CD4-positive, alpha-beta T cell treated with Interleukin-2 at 100 ng/mL for 4 hours (primary cell): ENCODE results near the gene NFATC1.
"Not testable (repeated sequence)": the region's sequence is repeated elsewhere in the genome, so short reads cannot be mapped to it uniquely, and the experiment has no call there.

Experiments used
- DNase-seq: peaks from one replicate; pipeline ENCODE4 v3.0.0-alpha.2; 2020; ENCODE audit warnings: low spot score

Gene NFATC1

GRCh38 chr18:79375441-79376154, 20.1 kb upstream of the NFATC1 start:
- DNase-seq, result no peak

- DNase-seq, result not testable (repeated sequence)
Observed at GRCh38 chr18:79376661-79377060, 19.1 kb upstream of the NFATC1 start.

- DNase-seq, result no peak
Observed at GRCh38 chr18:79377187-79377891, 18.4 kb upstream of the NFATC1 start.

GRCh38 chr18:79378536-79379250, 17.0 kb upstream of the NFATC1 start:
- DNase-seq, result peak; percentile 85

DNA sequence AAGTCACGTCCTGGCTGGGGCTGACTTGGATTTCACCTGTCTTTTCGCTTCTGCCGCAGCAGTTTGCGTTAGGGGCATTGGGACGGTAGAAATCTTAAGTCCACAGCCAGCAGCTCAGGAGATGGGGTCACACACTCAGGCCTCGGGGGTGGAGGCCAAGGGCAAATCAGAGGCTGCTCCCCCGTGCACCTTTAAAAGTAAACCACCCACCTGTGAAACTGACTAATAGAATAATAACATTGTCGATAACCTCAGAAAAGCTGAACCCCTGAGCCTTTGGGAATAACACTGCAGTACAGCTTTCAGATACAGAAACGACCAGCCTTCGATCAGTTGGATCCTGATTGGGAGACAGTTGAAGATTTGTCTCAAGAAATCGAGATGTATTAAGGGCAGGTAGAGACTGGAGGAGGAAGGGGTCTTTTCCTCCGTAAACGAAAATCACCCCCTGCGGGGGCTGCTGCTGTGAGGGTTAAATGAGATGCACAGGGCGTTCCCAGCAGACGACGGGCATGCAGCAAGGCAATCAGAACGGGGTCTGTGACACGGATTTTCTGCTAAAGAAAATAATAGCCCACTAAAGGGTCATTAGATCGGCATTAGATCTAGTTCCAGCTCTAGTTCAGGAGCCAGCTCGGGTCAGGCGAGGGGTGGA, 16.4 kb upstream of the NFATC1 start:
- no peak for DNase-seq

- DNase-seq, result no peak
Observed at GRCh38 chr18:79379931-79380815, 15.6 kb upstream of the NFATC1 start.

DNA sequence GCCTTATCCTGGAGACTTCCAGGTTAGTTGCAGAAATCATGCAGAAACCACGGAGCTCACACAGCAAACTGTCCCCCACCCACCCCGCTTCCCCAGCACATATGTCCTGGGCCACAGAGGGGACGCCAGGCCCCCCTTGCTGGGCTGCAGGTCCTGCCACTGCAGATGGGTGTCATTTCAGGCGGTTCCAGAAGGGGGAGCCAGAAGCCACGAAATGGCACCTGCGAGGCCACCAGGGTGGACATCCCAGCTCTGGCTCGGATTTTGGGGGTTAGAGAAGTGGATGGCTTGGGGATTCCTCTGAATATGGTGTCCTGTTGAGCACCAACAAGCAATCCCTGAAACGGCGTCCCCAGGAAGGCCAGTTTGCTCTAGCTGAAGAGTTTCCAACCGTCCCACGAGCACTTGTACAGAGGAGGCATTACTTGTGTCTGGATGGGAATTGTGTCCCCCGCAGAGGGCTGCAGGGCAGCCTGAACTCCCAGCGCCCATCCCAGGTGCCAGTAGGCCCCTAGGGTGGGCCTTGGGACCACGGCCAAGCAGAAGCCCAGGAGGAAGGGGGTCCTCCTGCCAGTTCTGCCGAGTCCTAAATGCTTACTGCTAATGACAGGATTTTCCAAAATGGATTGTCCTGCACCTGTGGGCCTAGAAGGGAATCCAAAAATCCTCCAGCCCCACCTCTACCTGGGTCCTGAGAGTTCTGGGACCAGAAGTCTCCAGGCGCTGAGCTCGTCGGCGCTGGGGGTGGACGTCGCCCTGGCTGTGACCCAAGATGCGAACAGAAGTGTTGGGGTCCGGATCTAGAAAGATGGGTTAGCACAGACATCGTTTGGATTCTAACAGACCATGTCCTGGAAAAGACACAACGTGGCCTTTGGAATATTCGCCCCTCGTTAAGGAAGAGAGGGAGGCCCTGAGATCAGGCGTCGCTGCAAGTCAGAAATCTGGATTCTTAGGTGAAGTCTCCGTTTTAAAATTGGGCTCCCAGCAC, 14.6 kb upstream of the NFATC1 start:
- DNase-seq, result peak; percentile 72

DNA sequence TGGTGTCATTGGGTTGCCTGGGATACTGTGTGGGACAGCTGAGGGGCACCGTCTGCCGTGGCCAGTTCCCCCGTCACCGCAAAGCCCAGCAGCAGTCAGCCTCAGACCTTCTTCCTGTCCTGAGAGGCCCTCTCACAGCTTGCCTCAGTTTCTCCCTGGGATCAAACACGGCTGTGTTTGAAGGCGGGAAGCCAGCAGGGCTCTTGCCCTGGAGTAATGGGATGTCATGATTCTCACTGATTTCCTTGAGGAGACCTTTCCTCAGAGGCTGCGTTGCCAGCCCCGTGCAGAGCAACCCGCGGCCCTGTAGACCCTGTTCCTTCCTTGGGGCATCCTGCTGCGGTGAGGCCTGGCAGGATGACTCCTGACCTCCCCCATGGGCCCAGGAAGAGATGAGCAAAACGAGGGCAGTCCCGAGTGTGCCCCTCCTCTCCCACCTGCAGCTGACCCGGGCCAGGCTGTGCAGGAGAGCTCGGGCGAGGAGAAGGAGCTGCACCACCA, 13.9 kb upstream of the NFATC1 start:
- DNase-seq, result no peak

DNA sequence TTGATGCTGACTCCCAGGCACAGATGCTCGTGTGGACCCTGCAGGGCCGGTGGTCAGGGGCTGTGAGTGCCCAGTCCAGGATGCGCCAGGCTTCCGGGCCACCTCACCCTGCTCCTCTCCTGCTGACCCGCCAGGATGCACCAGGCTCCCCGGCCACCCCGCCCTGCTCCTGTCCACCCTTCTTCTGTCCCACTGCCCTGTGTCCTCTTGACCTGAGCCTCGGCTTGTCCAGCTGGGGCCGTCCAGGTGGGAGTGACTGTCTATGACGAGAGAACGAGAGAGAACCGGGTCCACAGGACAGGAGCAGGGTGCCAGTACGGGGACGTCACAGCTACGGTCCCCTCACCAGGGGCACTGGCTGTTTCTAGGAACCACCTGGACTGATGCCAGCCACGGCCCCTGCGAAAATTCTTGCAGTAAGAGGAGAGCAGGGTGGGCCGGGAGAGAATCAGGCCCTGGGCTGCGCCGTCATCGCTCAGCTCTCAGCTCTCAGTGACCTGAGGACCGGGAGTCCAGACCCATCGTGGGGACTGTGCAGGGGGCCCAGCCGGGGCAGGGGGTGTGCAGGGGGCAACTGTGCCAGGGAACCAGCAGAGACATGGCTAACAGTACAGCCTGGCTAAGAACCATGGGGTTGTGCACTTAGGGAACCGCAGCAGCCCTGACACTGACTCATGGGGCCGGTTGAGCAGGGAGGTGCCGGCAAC, 12.9 kb upstream of the NFATC1 start:
- no peak for DNase-seq

GRCh38 chr18:79383388-79384056, 12.2 kb upstream of the NFATC1 start:
- DNase-seq, result no peak

DNA sequence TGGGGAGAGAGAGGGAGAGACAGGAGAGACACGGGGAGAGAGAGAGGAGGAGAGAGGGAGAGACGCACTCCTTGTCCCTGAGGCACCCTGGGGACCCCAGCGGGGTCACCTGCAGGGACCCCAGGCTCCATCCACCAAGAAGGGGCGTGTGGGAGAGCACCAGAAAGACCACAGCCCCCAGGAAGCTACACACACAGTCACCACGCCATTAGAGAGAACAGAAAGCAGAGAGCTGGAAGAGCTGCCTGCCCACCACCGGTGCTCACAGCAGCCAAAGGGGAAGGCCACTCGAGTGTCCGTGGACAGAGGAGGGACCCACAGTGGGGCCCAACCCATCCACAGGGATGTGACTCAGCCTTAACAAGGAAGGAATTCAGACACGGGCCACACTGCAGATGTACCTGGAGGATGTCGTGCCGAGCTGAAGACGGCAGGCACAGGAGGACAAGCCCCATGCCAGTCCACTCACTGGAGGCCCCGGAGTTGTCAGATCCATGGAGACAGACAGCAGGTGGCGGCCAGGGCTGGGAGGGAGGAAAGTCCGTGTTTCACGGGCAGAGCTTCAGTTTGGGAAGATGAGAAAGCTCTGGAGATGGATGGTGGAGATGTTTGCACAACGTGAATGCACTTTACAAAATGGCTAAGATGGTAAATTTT, 11.5 kb upstream of the NFATC1 start:
- DNase-seq, result no peak

GRCh38 chr18:79384834-79385233, 10.9 kb upstream of the NFATC1 start:
- no peak for DNase-seq

- DNase-seq, result no peak
Observed at GRCh38 chr18:79385326-79385707, 10.4 kb upstream of the NFATC1 start.

- DNase-seq, result no peak
Observed at GRCh38 chr18:79385708-79386341, 9.9 kb upstream of the NFATC1 start.

DNA sequence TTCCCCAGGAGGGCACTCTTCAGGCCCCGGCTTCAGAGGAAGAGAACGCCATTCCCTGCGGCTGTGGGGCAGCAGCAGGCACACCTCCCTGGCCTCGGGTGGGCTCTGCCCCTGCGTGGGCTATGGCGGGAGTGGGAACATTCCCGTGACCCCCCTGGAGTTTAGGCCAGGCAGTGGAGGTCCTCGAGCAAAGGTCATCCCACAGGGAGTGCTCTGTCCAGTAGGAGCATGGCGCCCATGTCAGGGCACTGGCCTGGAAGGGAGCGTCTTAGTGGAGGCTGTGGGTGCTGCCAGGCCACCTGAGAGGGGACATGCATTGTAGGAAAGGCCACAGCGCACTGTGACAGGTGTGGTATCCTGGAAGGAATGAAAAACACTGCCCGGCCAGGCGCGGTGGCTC, 9.2 kb upstream of the NFATC1 start:
- DNase-seq, result no peak

GRCh38 chr18:79387214-79387613, 8.5 kb upstream of the NFATC1 start:
- no peak for DNase-seq

- DNase-seq, result no peak
Observed at GRCh38 chr18:79387615-79388014, 8.1 kb upstream of the NFATC1 start.

DNA sequence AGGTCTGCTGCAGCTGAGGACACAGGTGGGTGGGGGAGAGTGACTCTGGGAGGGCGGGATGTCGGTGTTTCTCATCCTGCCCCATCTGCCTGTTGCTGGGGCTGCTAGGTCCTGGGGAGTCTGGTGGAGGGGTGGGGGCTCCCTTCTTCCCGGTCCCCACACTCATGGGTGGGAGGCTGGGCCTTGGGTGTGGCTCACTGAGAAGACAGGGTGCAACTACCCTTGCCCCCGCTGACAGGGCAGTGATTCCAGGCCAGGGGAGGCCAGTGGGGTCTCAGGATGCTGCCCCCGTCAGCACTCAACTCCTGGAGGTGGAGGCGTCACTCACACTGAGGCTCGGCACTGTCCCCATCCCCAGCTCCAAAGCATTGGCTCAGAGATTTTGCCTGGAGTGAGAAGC, 7.7 kb upstream of the NFATC1 start:
- DNase-seq, result no peak
